Measurements from ENCODE around the gene ZNF319. TPM values are rescaled to one million over a fixed set of nuclear protein-coding genes. Genes with fewer than 3 reads are reported as not detected.

Gene ZNF319
- total RNA-seq, 2 experiments from 2014 or later, result 4.7 to 12.7 TPM

GRCh38 chr16:57998992-57999365 lies 1.5 kb downstream of the ZNF319 start:
- CTCF ChIA-PET (ENCODE audit: unreplicated experiment), result interaction anchor here (0.6 kb wide), 1 partner anchor 64 kb away, joined by 9 read pairs; no protein-coding TSS in a partner anchor
- Histone ChIP-seq H3K4me3 (ENCODE audit: low read depth, low read length, poor library complexity, severe bottlenecking) (peak overlapping the region; percentile 75), H3K4me2 (ENCODE audit: low read length) (peak overlapping the region; percentile 100), H3K27ac (ENCODE audit: low read depth, low read length, poor library complexity, severe bottlenecking) (peak overlapping the region; percentile 83), H3K4me1 (ENCODE audit: insufficient read depth, low read length, poor library complexity, severe bottlenecking) (peaks cover 22% of the 10 kb centered on the region), H2AFZ (ENCODE audit: low read length) (no peak overlapping the region), H3K79me2 (ENCODE audit: insufficient read depth, low read depth, low read length) (peaks cover 4% of the 10 kb centered on the region; the same call in 1 of the 2 replicates), H4K20me1 (ENCODE audit: insufficient read depth, low read length) (no peaks in the 10 kb centered on the region), H3K9me3 (ENCODE audit: low read length) (no peaks in the 10 kb centered on the region), H3K36me3 (ENCODE audit: insufficient read depth, low read length) (peaks cover 23% of the 10 kb centered on the region), H3K9me2 (ENCODE audit: insufficient read depth, low read length) (no peaks in the 10 kb centered on the region)
- POLR2A ChIA-PET, result interaction anchor here (1.5 kb wide), 1 partner anchor 130 kb away, joined by 4 read pairs; the partner anchor contains the start of gene CFAP20
- no peak for DNase-seq (ENCODE audit: low spot score)
- intact Hi-C loops (cut with micrococcal nuclease; ENCODE audit: unreplicated experiment), result no loop called here
- TF ChIP-seq EZH2phosphoT487 (IDR thresholded peaks at IDR 0.05; ENCODE audit: borderline replicate concordance, low read depth, low read length), result no peak
- no peak for TF ChIP-seq CTCF (conservative IDR thresholded peaks at IDR 0.05; ENCODE audit: low read length)
- TSS peak; percentile 50 for BruUV-seq (replicated peaks)

GRCh38 chr16:57998486-57998885 lies 2.0 kb downstream of the ZNF319 start:
- Histone ChIP-seq H3K79me2 (ENCODE audit: insufficient read depth, low read depth, low read length) (peaks cover 4% of the 10 kb centered on the region; the same call in 1 of the 2 replicates), H3K36me3 (ENCODE audit: insufficient read depth, low read length) (peaks cover 20% of the 10 kb centered on the region), H3K4me3 (ENCODE audit: low read depth, low read length, poor library complexity, severe bottlenecking) (no peak overlapping the region), H3K9me3 (ENCODE audit: low read length) (no peaks in the 10 kb centered on the region), H2AFZ (ENCODE audit: low read length) (no peak overlapping the region), H3K9me2 (ENCODE audit: insufficient read depth, low read length) (no peaks in the 10 kb centered on the region), H3K27ac (ENCODE audit: low read depth, low read length, poor library complexity, severe bottlenecking) (no peak overlapping the region), H4K20me1 (ENCODE audit: insufficient read depth, low read length) (no peaks in the 10 kb centered on the region), H3K4me2 (ENCODE audit: low read length) (0 out of 2 replicates have a peak overlapping the region, but pooled peaks have one; percentile 100), H3K4me1 (ENCODE audit: insufficient read depth, low read length, poor library complexity, severe bottlenecking) (peaks cover 22% of the 10 kb centered on the region)
- POLR2A ChIA-PET, result interaction anchor here (0.5 to 1.5 kb wide), 2 partner anchors 131 to 326 kb away, joined by 3 to 4 read pairs; partner anchors contain the start of gene CFAP20
- no TSS peak for BruUV-seq (replicated peaks)
- TF ChIP-seq EZH2phosphoT487 (IDR thresholded peaks at IDR 0.05; ENCODE audit: borderline replicate concordance, low read depth, low read length) (no peak), CTCF (conservative IDR thresholded peaks at IDR 0.05; ENCODE audit: low read length) (no peak)
- no peak for DNase-seq (ENCODE audit: low spot score)
- intact Hi-C loops (cut with micrococcal nuclease; ENCODE audit: unreplicated experiment), result no loop called here
- CTCF ChIA-PET (ENCODE audit: unreplicated experiment), result interaction anchor here (0.6 kb wide), 1 partner anchor 64 kb away, joined by 9 read pairs; no protein-coding TSS in a partner anchor

- ChIA-PET POLR2A (no interaction called here), CTCF (ENCODE audit: unreplicated experiment) (no interaction called here)
- peaks cover 12% of the 10 kb centered on the region for H3K36me3 ChIP-seq (ENCODE audit: insufficient read depth, low read length)
- TF ChIP-seq EZH2phosphoT487 (IDR thresholded peaks at IDR 0.05; ENCODE audit: borderline replicate concordance, low read depth, low read length) (no peak), CTCF (conservative IDR thresholded peaks at IDR 0.05; ENCODE audit: low read length) (no peak)
- H3K4me1 ChIP-seq (ENCODE audit: insufficient read depth, low read length, poor library complexity, severe bottlenecking), result peaks cover 21% of the 10 kb centered on the region
- H3K4me3 ChIP-seq (ENCODE audit: low read depth, low read length, poor library complexity, severe bottlenecking), result no peak overlapping the region
- H3K9me2 ChIP-seq (ENCODE audit: insufficient read depth, low read length), result no peaks in the 10 kb centered on the region
- H2AFZ ChIP-seq (ENCODE audit: low read length), result no peak overlapping the region
- no peaks in the 10 kb centered on the region for H3K9me3 ChIP-seq (ENCODE audit: low read length)
- no peaks in the 10 kb centered on the region for H4K20me1 ChIP-seq (ENCODE audit: insufficient read depth, low read length)
- H3K27ac ChIP-seq (ENCODE audit: low read depth, low read length, poor library complexity, severe bottlenecking), result no peak overlapping the region
- BruUV-seq (replicated peaks), result no TSS peak
- no peak overlapping the region for H3K4me2 ChIP-seq (ENCODE audit: low read length)
- intact Hi-C loops (cut with micrococcal nuclease; ENCODE audit: unreplicated experiment), result no loop called here
- no peak for DNase-seq (ENCODE audit: low spot score)
- H3K79me2 ChIP-seq (ENCODE audit: insufficient read depth, low read depth, low read length), result peaks cover 4% of the 10 kb centered on the region; the same call in 1 of the 2 replicates
Measured at GRCh38 chr16:57997528-57998265, 2.8 kb downstream of the ZNF319 start.

All from OCI-LY7 (cell line).